ENCODE measurements around the gene CNTLN.
"Not testable (repeated sequence)": the region's sequence is repeated elsewhere in the genome, so short reads cannot be mapped to it uniquely, and the experiment has no call there.

Gene CNTLN

DNA sequence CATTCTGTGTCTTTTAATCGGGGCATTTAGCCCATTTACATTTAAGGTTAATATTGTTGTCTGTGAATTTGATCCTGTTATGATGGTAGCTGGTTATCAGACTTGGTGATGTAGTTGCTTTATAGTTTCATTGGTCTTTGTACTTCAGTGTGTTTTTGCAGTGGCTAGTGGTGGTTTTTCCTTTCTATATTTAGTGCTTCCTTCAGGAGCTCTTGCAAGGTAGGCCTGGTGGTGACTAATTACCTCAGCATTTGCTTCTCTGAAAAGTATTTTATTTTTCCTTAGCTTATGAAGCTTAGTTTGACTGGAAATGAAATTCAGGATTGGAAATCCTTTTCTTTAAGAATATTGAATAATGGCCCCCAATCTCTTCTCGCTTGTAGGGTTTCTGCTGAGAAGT is 156.9 kb downstream of the CNTLN start:
- Histone ChIP-seq H3K4me3 (no peak overlapping the region), H3K9me3 (no peaks in the 10 kb centered on the region; the same call in 1 of the 2 replicates), H3K27me3 (ENCODE audit: low read depth) (no peaks in the 10 kb centered on the region), H3K36me3 (replicated peaks) (no peaks in the 10 kb centered on the region), H3K4me1 (no peaks in the 10 kb centered on the region)
- in situ Hi-C loops (cut with MboI; ENCODE audit: low sequenced_read_pairs): no loop called here
- no peak for DNase-seq (ENCODE audit: low spot score in 2 of 2)

DNA sequence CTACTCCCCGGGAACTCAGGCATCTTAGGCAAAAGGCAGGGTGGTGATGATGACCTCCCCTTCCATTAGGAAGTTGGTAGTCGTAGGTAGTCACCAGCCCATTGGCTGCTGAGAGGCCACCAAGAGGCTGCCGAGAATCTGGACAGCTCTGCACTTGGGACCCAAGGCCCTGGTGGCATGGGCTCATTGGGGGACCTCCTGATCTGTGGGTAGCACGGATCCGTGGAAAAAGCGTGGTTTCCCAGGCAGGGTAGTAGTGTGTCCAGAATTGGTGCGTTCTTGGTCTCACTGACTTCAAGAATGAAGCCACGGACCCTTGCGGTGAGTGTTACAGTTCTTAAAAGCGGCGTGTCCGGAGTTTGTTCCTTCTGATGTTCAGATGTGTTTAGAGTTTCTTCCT is 158.8 kb downstream of the CNTLN start:
- H3K27me3 ChIP-seq (ENCODE audit: low read depth): no peaks in the 10 kb centered on the region
- no peak for DNase-seq (ENCODE audit: low spot score in 2 of 2)
- no peaks in the 10 kb centered on the region for H3K4me1 ChIP-seq
- no peaks in the 10 kb centered on the region for H3K36me3 ChIP-seq (replicated peaks)
- in situ Hi-C loops (cut with MboI; ENCODE audit: low sequenced_read_pairs): no loop called here
- H3K4me3 ChIP-seq: no peak overlapping the region
- H3K9me3 ChIP-seq: no peaks in the 10 kb centered on the region; the same call in 1 of the 2 replicates

DNA sequence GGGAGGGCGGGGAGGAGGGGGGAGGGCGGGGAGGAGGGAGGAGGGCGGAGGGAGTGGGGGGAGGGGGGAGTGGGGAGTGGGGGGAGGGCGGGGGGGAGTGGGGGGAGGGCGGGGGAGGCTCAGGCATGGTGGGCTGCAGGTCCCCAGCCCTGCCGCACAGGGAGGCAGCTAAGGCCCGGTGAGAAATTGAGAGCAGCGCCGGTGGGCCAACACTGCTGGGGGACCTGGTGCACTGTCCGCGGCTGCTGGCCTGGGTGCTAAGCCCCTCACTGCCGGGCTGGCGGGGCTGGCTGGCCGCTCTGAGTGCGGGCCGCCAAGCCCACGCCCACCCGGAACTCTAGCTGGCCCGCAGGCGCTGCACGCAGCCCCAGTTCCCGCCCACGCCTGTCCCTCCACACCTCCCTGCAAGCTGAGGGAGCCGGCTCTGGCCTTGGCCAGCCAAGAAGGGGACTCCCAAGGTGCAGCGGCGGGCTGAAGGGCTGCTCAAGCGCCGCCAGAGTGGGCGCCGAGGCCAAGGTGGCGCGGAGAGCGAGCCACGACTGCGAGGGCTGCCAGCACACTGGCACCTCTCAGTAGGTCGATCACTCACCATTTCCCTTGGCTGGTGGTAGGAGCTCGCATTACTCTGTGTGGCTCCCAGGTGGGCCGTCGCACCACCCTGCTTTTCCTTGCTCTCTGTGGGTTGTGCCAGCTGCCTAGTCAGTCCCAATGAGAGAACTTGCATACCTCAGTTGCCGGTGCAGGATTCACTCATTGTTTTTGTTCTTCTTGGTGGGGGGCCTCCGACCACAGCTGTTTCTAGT is 160.2 kb downstream of the CNTLN start:
- Histone ChIP-seq H3K27me3 (ENCODE audit: low read depth) (no peaks in the 10 kb centered on the region), H3K36me3 (replicated peaks) (no peaks in the 10 kb centered on the region), H3K4me3 (no peak overlapping the region), H3K9me3 (no peaks in the 10 kb centered on the region; the same call in 1 of the 2 replicates), H3K4me1 (no peaks in the 10 kb centered on the region)
- no peak for DNase-seq (ENCODE audit: low spot score in 2 of 2)
- in situ Hi-C loops (cut with MboI; ENCODE audit: low sequenced_read_pairs): no loop called here

DNA sequence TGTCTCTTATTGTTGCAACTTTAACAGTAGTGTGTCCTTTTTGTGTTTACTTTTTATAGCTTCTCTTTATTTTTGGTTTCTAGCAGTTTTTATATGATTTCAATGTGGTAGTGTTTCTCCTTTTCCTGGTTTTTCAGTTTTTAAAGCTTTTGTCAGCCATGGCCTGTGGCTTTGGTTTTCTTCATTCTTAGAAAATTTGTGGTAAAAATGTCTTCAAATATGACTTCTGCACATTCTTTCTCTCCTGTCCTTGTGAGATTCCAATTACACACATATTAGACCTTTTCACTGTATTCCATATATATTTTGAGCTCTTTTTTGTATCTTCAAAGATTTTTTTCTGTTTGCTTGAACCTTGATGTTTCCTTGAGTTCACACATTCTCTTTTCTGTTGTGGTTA is 180.5 kb downstream of the CNTLN start:
- Histone ChIP-seq H3K4me3 (no peak overlapping the region), H3K27me3 (ENCODE audit: low read depth) (no peaks in the 10 kb centered on the region), H3K36me3 (replicated peaks) (no peaks in the 10 kb centered on the region), H3K4me1 (peaks cover 5% of the 10 kb centered on the region; the same call in 1 of the 2 replicates), H3K9me3 (no peaks in the 10 kb centered on the region)
- no peak for DNase-seq (ENCODE audit: low spot score in 2 of 2)
- in situ Hi-C loops (cut with MboI; ENCODE audit: low sequenced_read_pairs): no loop called here

DNA sequence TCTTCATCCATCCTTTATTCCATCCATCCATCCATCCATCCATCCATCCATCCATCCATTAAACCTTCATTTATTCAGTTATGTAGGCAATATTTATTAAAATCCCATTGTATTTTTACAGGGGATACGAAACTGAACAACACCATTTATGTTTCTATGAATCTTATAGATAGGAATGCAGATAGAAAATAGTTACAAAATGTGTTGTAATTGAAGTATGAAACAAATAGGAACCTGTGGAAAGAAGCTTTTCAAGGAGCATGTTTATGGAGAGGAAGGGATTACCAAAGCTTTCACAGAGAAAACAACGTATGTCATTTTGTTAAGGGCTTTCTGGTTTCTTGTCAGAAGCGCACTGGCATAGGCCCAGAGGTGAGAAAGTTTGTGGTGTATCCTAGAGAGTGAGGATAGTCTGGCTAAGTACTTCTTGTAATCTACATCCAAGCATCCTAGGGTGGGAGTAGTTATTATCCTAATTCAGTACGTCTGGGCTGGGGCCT is 184.0 kb downstream of the CNTLN start:
- no peak for DNase-seq (ENCODE audit: low spot score in 2 of 2)
- Histone ChIP-seq H3K4me3 (no peak overlapping the region), H3K27me3 (ENCODE audit: low read depth) (no peaks in the 10 kb centered on the region), H3K9me3 (no peaks in the 10 kb centered on the region), H3K4me1 (peaks cover 27% of the 10 kb centered on the region), H3K36me3 (replicated peaks) (no peaks in the 10 kb centered on the region)
- in situ Hi-C loops (cut with MboI; ENCODE audit: low sequenced_read_pairs): no loop called here

DNA sequence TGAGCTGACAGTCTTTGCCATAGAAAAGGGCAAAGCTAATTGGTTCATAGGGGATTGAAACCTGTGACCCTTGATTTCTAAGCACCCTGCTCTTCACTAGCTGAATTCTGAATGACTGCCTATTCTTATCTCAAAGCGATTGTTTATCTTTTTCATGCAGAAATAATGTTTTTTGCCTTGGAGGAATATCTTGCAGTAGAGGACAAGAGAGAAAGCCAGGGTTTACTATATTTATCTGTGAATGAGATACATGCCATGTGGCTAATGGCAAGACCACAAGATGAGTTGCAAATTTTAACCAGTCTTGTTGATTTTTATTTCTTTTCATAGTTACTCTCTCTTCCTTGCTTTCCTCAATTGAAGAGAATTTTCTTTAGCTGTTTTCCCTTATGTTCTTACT is 185.0 kb downstream of the CNTLN start:
- H3K4me3 ChIP-seq: no peak overlapping the region
- no peaks in the 10 kb centered on the region for H3K36me3 ChIP-seq (replicated peaks)
- peaks cover 27% of the 10 kb centered on the region for H3K4me1 ChIP-seq
- H3K9me3 ChIP-seq: no peaks in the 10 kb centered on the region
- H3K27me3 ChIP-seq (ENCODE audit: low read depth): no peaks in the 10 kb centered on the region
- DNase-seq (ENCODE audit: low spot score in 2 of 2): no peak
- in situ Hi-C loops (cut with MboI; ENCODE audit: low sequenced_read_pairs): no loop called here

DNA sequence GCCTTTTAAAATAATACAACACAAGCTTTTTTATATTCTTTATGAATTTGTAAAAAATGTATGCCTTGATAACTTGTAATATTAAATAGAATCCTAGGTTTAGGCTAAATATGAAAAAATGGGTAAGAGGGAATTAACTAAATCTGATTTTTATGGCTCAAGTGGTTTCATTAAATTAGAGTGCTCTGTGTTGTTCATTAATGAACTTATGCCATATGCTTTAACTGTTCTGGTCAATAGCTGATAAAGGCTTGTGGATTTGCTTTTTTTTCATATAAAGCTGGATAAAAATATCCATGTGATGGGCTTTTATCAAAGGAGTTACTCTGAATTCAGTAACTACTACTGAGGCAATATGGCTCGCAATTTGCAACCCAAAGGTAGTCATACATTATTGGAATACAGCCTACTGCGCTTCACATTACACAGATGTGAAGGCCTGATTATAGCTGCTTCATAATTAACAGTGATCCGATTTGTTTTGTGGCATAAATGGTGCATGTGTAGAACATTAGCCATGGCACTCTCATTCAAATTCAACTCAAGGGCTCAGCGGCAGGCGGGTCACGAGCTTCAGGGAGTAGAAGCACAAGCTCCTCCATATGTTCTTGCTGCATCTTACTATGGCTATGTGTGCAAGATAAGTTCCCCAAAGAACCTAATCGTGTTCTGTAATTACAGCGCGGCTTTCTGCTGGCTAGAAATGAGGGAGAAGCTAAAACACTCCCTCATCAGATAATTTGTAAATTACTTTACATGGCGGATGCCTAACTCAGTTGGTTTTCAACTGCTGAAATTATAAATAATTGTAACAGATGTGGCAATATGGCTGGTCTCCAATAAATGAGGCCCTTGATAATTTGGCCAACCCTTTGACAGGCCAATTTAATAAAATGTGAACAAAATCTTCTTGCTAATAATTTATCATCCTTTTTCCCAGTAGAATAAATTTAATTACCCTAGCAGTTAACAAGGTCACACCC is 188.3 kb downstream of the CNTLN start:
- DNase-seq (ENCODE audit: low spot score in 2 of 2): peak; percentile 56 to 57

DNA sequence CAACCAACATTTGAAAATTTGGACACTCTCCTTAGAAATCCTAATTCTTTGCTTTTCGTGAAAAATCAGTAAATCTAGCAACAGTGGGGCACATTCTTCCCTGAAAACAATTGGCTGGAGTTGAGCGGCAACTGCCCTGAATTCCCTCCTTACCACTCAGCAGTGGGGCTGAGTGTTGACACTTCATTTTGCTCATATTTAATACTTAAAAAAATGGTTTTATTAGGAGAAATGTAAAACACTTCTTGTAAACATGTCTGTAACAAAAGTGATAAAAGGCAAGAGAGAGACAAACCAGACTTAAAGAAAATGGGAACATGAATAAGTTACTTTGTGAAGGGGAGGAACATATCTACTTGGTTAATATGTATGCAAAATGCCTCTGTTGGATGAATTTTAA is 193.5 kb downstream of the CNTLN start:
- Histone ChIP-seq H3K4me1 (peaks cover 4% of the 10 kb centered on the region), H3K9me3 (no peaks in the 10 kb centered on the region), H3K36me3 (replicated peaks) (no peaks in the 10 kb centered on the region), H3K27me3 (ENCODE audit: low read depth) (no peaks in the 10 kb centered on the region), H3K4me3 (no peak overlapping the region)
- DNase-seq (ENCODE audit: low spot score in 2 of 2): no peak
- in situ Hi-C loops (cut with MboI; ENCODE audit: low sequenced_read_pairs): no loop called here

More for the DNA sequence above, 188.3 kb downstream of the CNTLN start:
- Histone ChIP-seq H3K36me3 (replicated peaks) (no peaks in the 10 kb centered on the region), H3K27me3 (ENCODE audit: low read depth) (no peaks in the 10 kb centered on the region), H3K4me3 (no peak overlapping the region), H3K4me1 (peaks cover 27% of the 10 kb centered on the region), H3K9me3 (no peaks in the 10 kb centered on the region)
- in situ Hi-C loops (cut with MboI; ENCODE audit: low sequenced_read_pairs): no loop called here

DNA sequence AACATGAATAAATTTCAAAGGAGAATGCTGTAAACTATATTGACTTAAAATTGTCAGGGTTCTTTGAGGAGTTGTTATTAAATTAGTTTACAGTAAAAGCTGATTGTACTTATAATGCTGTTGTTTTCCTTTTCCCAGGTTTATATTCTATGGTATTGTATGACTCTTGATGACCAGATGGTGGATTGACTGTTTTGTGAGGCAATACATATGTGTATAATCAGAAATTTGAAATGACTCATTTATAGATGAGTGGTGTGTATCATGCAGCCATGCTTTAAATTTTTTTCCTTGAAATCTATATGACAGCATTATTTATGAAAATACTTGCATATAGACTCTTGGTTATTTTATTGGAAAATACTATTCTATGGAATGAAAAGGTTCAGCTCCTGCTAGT is 195.3 kb downstream of the CNTLN start:
- Histone ChIP-seq H3K4me1 (no peaks in the 10 kb centered on the region), H3K36me3 (replicated peaks) (no peaks in the 10 kb centered on the region), H3K27me3 (ENCODE audit: low read depth) (no peaks in the 10 kb centered on the region), H3K9me3 (no peaks in the 10 kb centered on the region), H3K4me3 (no peak overlapping the region)
- DNase-seq (ENCODE audit: low spot score in 2 of 2): no peak
- in situ Hi-C loops (cut with MboI; ENCODE audit: low sequenced_read_pairs): no loop called here

DNA sequence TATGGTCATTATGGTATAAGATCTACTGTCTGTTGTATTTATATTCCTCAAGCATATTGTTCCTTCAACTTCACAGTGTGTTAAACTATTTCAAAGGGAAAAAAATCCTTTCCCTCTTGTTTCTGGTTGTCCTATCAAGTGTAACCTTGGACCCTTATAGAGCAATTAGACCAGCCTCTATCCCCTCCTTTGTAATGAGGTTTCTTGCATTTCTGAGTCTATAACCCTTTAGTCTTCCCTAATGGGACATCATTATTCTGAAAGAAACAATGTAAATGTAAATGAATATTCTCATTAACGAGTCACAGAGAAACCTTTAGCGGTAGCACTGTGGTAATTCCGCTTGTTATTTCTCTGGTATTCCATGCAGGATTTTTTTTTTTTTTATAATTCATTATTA is 197.3 kb downstream of the CNTLN start:
- in situ Hi-C loops (cut with MboI; ENCODE audit: low sequenced_read_pairs): no loop called here
- no peak overlapping the region for H3K4me3 ChIP-seq
- DNase-seq (ENCODE audit: low spot score in 2 of 2): no peak
- H3K36me3 ChIP-seq (replicated peaks): no peaks in the 10 kb centered on the region
- H3K27me3 ChIP-seq (ENCODE audit: low read depth): no peaks in the 10 kb centered on the region
- no peaks in the 10 kb centered on the region for H3K9me3 ChIP-seq
- H3K4me1 ChIP-seq: no peaks in the 10 kb centered on the region

DNA sequence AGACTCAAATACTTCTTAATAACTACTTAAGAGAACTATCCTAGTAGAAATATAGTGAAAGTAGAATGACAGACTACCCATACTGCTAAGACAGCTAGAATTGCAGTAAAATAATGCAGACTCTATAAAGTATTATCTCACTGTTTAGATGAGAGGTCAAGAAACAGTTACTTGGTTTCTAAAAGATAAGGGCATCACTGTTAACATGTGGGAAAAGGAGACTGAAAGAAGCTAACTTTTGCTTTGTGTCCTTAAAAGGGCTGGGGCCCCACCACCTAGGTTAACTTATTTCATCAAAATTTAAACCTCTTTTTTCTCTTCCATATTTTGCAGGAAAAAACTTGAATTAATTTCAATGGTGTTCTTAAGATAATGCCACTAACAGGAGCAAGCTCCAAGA is 204.3 kb downstream of the CNTLN start:
- H3K36me3 ChIP-seq (replicated peaks): no peaks in the 10 kb centered on the region
- H3K4me1 ChIP-seq: no peaks in the 10 kb centered on the region
- H3K4me3 ChIP-seq: no peak overlapping the region
- no peaks in the 10 kb centered on the region for H3K9me3 ChIP-seq
- no peak for DNase-seq (ENCODE audit: low spot score in 2 of 2)
- in situ Hi-C loops (cut with MboI; ENCODE audit: low sequenced_read_pairs): no loop called here
- no peaks in the 10 kb centered on the region for H3K27me3 ChIP-seq (ENCODE audit: low read depth)

DNA sequence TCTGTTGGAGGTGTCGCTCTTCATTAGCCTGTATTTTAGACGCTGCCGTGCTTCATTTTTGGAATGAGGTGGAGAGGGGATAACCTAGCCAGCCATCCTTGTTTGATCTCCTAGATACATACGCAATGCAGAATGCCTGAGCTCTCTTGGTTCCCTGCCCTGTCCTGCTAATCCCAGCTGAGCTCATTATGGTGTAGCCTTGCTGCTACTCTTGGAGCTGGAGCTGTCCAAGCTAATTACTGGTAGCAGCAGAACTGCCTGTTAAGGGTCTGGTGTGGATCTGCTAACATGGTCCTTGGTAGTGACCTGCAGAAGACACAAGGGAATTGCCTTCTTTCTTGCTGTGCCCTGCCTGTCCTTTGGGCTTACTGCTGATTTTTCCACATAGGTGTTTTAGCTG is 207.9 kb downstream of the CNTLN start:
- in situ Hi-C loops (cut with MboI; ENCODE audit: low sequenced_read_pairs): no loop called here
- Histone ChIP-seq H3K9me3 (no peaks in the 10 kb centered on the region), H3K36me3 (replicated peaks) (0 out of 2 replicates have a peak, but pooled peaks cover 5% of the 10 kb centered on the region), H3K4me3 (no peak overlapping the region), H3K4me1 (no peaks in the 10 kb centered on the region), H3K27me3 (ENCODE audit: low read depth) (no peaks in the 10 kb centered on the region)
- DNase-seq (ENCODE audit: low spot score in 2 of 2): no peak

DNA sequence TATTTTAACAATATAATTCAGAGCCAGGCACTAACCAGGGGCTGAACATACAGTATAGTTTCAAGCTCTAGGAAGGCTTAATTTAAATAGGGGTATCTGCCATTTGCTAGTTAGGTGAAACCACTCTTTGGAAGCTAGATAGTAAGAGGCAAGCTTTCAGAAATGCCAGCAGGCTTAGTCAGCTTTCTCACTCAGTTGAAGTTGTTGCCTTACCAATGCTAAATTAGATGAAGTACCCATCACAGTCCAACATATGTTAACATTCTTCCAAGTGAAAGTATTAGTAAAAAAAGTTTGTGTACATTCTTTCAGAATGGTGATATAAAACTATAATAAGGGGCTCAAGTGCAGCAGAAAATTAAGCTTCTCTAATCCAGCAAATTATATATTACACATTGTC is 215.0 kb downstream of the CNTLN start:
- in situ Hi-C loops (cut with MboI; ENCODE audit: low sequenced_read_pairs): no loop called here

DNA sequence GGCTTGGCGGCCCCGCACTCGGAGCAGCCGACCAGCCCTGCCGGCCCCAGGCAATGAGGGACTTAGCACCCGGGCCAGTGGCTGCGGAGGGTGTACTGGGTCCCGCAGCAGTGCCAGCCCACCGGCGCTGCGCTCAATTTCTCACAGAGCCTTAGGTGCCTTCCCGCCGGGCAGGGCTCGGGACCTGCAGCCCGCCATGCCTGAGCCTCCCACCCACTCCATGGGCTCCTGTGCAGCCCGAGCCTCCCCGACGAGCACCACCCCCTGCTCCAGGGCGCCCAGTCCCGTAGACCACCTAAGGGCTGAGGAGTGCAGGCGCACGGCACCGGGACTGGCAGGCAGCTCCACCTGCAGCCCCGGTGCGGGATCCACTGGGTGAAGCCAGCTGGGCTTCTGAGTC is 219.2 kb downstream of the CNTLN start:
- H3K36me3 ChIP-seq (replicated peaks); H3K27me3 ChIP-seq (ENCODE audit: low read depth); DNase-seq (ENCODE audit: low spot score in 2 of 2); H3K9me3 ChIP-seq; H3K4me1 ChIP-seq; H3K4me3 ChIP-seq; in situ Hi-C loops (cut with MboI; ENCODE audit: low sequenced_read_pairs): not testable (repeated sequence)

More for the DNA sequence above, 215.0 kb downstream of the CNTLN start:
- H3K27me3 ChIP-seq (ENCODE audit: low read depth): no peaks in the 10 kb centered on the region
- H3K4me1 ChIP-seq: no peaks in the 10 kb centered on the region
- H3K4me3 ChIP-seq: no peak overlapping the region
- no peaks in the 10 kb centered on the region for H3K9me3 ChIP-seq
- no peak for DNase-seq (ENCODE audit: low spot score in 2 of 2)
- H3K36me3 ChIP-seq (replicated peaks): 0 out of 2 replicates have a peak, but pooled peaks cover 5% of the 10 kb centered on the region
